CD14-positive monocyte (primary cell): ENCODE results near the gene GTF2H3. TPM values are rescaled to one million over a fixed set of nuclear protein-coding genes. Genes with fewer than 3 reads are reported as not detected.

ENCODE experiments used
- DNase-seq, 3 donors: peaks; one replicate each; pipeline ENCODE4 v3.0.0-alpha.2; 2011 to 2022
- H2AFZ ChIP-seq: 2 replicates; pipeline ENCODE4 v1.6.0; 2012; ENCODE audit warnings: mild to moderate bottlenecking, low read depth, low read length, inconsistent platforms; ENCODE audit not compliant: insufficient read depth, poor library complexity, severe bottlenecking
- H3K27ac ChIP-seq, 2 donors: 1 replicate in 1 of 2; 2 replicates in 1 of 2; pipeline ENCODE4 v1.5.1; 2012 to 2013; ENCODE audit warnings: low read length in 2 of 2, control low read depth in 1 of 2, inconsistent platforms in 1 of 2, low read depth in 1 of 2, mild to moderate bottlenecking in 1 of 2
- H3K27me3 ChIP-seq, 2 donors: one replicate each; pipeline versions ENCODE4 v1.6.0 to v1.6.1; 2011 to 2013; ENCODE audit warnings: low read length in 2 of 2; ENCODE audit not compliant: control insufficient read depth in 2 of 2, insufficient read depth in 2 of 2
- H3K36me3 ChIP-seq, 2 donors: replicated peaks in 1 of 2; 1 replicate in 1 of 2; 2 replicates in 1 of 2; pipeline versions ENCODE4 v1.5.1 to v1.6.1; 2012 to 2013; ENCODE audit warnings: low read length in 2 of 2, control low read depth in 1 of 2, inconsistent platforms in 1 of 2, mild to moderate bottlenecking in 1 of 2; ENCODE audit not compliant: insufficient read depth in 2 of 2, control insufficient read depth in 1 of 2
- H3K4me1 ChIP-seq, 2 donors: 1 replicate in 1 of 2; 2 replicates in 1 of 2; pipeline versions ENCODE4 v1.5.1 to v1.6.1; 2012 to 2013; ENCODE audit warnings: low read length in 2 of 2, control low read depth in 1 of 2, inconsistent platforms in 1 of 2, mild to moderate bottlenecking in 1 of 2, moderate library complexity in 1 of 2; ENCODE audit not compliant: insufficient read depth in 2 of 2, control insufficient read depth in 1 of 2
- H3K4me2 ChIP-seq: replicated peaks from 2 replicates; pipeline ENCODE3; 2012; ENCODE audit warnings: low read length, moderate library complexity, mild to moderate bottlenecking; ENCODE audit not compliant: poor library complexity, severe bottlenecking; ENCODE audit errors: extremely low read depth
- H3K4me3 ChIP-seq, 3 experiments: fragments of 200-600 bp in 1 of 3; sonication (generic) in 1 of 3; replicated peaks in 1 of 3; 1 replicate in 2 of 3; 2 replicates in 1 of 3; pipeline ENCODE4 v1.5.1; 2011 to 2013; ENCODE audit warnings: low read length in 3 of 3, mild to moderate bottlenecking in 3 of 3, control low read depth in 2 of 3, low read depth in 2 of 3, inconsistent platforms in 1 of 3, moderate library complexity in 1 of 3
- H3K79me2 ChIP-seq: 2 replicates; pipeline ENCODE4 v1.6.0; 2012; ENCODE audit warnings: mild to moderate bottlenecking, control low read depth, inconsistent platforms, low read length, moderate library complexity; ENCODE audit not compliant: insufficient read depth
- H3K9ac ChIP-seq: 2 replicates; pipeline ENCODE4 v1.6.0; 2017; ENCODE audit warnings: low read length, mild to moderate bottlenecking; ENCODE audit not compliant: insufficient read depth, poor library complexity, severe bottlenecking
- H3K9me3 ChIP-seq, 2 donors: replicated peaks in 1 of 2; 1 replicate in 1 of 2; 2 replicates in 1 of 2; pipeline versions ENCODE4 v1.5.1 to v1.6.1; 2012 to 2013; ENCODE audit warnings: low read length in 2 of 2, control low read depth in 1 of 2; ENCODE audit not compliant: control insufficient read depth in 1 of 2, insufficient read depth in 1 of 2
- H4K20me1 ChIP-seq: 2 replicates; pipeline ENCODE4 v1.6.0; 2012; ENCODE audit warnings: mild to moderate bottlenecking, low read length, control low read depth, moderate library complexity; ENCODE audit not compliant: insufficient read depth
- H3K27ac Mint-ChIP-seq, 7 donors: one replicate each; pipeline ENCODE4 v1.8.0; 2020; ENCODE audit warnings: mild to moderate bottlenecking in 7 of 7, mixed read lengths in 7 of 7, moderate library complexity in 6 of 7, inconsistent platforms in 2 of 7
- H3K27me3 Mint-ChIP-seq, 3 donors: one replicate each; pipeline ENCODE4 v1.8.0; 2021 to 2022; ENCODE audit warnings: low read depth in 3 of 3, mild to moderate bottlenecking in 3 of 3, mixed read lengths in 3 of 3, moderate library complexity in 3 of 3, inconsistent platforms in 1 of 3
- H3K36me3 Mint-ChIP-seq, 2 donors: one replicate each; pipeline ENCODE4 v1.8.0; 2020; ENCODE audit warnings: mixed read lengths in 2 of 2, inconsistent platforms in 1 of 2, mild to moderate bottlenecking in 1 of 2
- H3K4me1 Mint-ChIP-seq: one replicate; pipeline ENCODE4 v1.8.0; 2020; ENCODE audit warnings: mild to moderate bottlenecking, mixed read lengths
- H3K4me3 Mint-ChIP-seq, 2 donors: one replicate each; pipeline ENCODE4 v1.8.0; 2020; ENCODE audit warnings: mild to moderate bottlenecking in 2 of 2, mixed read lengths in 2 of 2, moderate library complexity in 1 of 2
- H3K9me3 Mint-ChIP-seq, 7 donors: one replicate each; pipeline ENCODE4 v1.8.0; 2020 to 2022; ENCODE audit warnings: mixed read lengths in 7 of 7, mild to moderate bottlenecking in 6 of 7, moderate library complexity in 6 of 7, inconsistent platforms in 2 of 7
- WGBS: methylation state at CpG from one replicate; pipeline ENCODE4 v1.1.5; 2013; ENCODE audit warnings: missing lambda C conversion rate; ENCODE audit not compliant: insufficient coverage; 5-methylcytosine and 5-hydroxymethylcytosine counted together
- intact Hi-C, 2 donors: fragments of 100-400 bp; cut with micrococcal nuclease; formaldehyde crosslinking; loops; one replicate each; pipeline versions ENCODE4 v1.15.0 to v1.15.1; 2023
- polyA plus RNA-seq, 3 donors: library from polyadenylated mRNA; depleted of rRNA in 1 of 3; unstranded in 2 of 3; stranded (reverse) in 1 of 3; fragments of 300-500 nt in 2 of 3; fragments of >200 nt in 1 of 3; fragmentation: Illumina TruSeq in 2 of 3; gene quantifications; 1 replicate in 2 of 3; 2 replicates in 1 of 3; pipeline ENCODE4 v1.2.3, GENCODE V29; 2012 to 2021
- TF ChIP-seq, protein P1 (sequence below): fragments of 200-600 bp; IDR thresholded peaks from one replicate; pipeline ENCODE4 v1.8.0; 2022; ENCODE audit warnings: antibody characterized with exemption, mild to moderate bottlenecking

The GTF2H3 gene
- polyA plus RNA-seq, 3 donors = 8.2 to 21.7 (median 12.3) TPM

DNA sequence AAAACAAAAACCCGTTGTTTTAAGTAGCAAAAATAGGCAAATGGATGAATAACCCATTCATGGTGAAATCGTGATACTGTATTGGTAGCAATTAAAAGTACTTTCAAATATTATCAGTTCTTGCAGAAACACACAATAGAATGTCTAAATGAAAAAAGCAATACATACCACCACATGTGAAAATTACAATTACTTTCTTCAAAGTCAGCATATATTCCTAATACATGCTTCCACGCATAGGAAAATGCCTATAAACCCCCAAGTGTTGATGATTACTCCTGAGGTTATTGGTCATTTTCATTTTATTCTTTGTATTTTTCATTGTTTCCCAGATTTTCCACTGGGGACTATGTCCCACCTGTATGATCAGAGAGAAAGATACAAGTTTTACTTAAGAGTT is 16.5 kb upstream of the GTF2H3 start:
- no peaks in the 10 kb centered on the region for H3K4me1 ChIP-seq
- H3K27me3 ChIP-seq = no peaks in the 10 kb centered on the region
- TF ChIP-seq, protein P1, sequence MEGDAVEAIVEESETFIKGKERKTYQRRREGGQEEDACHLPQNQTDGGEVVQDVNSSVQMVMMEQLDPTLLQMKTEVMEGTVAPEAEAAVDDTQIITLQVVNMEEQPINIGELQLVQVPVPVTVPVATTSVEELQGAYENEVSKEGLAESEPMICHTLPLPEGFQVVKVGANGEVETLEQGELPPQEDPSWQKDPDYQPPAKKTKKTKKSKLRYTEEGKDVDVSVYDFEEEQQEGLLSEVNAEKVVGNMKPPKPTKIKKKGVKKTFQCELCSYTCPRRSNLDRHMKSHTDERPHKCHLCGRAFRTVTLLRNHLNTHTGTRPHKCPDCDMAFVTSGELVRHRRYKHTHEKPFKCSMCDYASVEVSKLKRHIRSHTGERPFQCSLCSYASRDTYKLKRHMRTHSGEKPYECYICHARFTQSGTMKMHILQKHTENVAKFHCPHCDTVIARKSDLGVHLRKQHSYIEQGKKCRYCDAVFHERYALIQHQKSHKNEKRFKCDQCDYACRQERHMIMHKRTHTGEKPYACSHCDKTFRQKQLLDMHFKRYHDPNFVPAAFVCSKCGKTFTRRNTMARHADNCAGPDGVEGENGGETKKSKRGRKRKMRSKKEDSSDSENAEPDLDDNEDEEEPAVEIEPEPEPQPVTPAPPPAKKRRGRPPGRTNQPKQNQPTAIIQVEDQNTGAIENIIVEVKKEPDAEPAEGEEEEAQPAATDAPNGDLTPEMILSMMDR = no peak
- Mint-ChIP-seq H3K4me1 (no peaks in the 10 kb centered on the region), H3K27ac (no peak overlapping the region), H3K9me3 (no peaks in the 10 kb centered on the region), H3K36me3 (peaks cover 84 to 93% of the 10 kb centered on the region in 2 donors), H3K4me3 (no peak overlapping the region), H3K27me3 (peaks cover 0 to 1% (median 0%) of the 10 kb centered on the region in 3 donors)
- no peaks in the 10 kb centered on the region for H4K20me1 ChIP-seq
- intact Hi-C loops = no loop called here
- H3K36me3 ChIP-seq = peaks cover 79 to 99% of the 10 kb centered on the region in 2 donors
- H2AFZ ChIP-seq = no peak overlapping the region
- H3K79me2 ChIP-seq = no peaks in the 10 kb centered on the region
- no peak overlapping the region for H3K4me2 ChIP-seq
- H3K4me3 ChIP-seq = no peak overlapping the region
- no peak overlapping the region for H3K9ac ChIP-seq
- H3K27ac ChIP-seq = no peak overlapping the region
- DNase-seq = no peak
- no peaks in the 10 kb centered on the region for H3K9me3 ChIP-seq
- WGBS = no CpG with 5 or more reads among the region's 3 CpGs

DNA sequence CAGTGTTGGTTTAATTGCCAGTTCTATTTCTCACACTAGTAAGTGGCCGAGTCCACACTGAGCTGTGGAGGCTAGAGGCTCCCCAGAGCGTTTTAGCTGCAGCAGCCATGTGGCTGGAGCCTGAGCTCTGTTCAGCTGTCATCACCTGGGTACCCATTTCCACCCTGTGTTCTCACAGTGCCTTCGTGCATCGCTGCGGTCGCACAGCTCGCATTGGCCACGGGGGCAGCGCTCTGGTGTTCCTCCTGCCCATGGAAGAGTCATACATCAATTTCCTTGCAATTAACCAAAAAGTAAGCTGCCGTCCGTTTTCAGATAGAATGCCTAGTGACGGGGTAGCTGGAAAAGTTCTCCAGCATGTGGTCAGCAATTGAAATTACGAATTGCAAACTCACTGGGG is 16.0 kb upstream of the GTF2H3 start:
- DNase-seq = no peak
- Histone ChIP-seq H3K4me3 (no peak overlapping the region), H2AFZ (no peak overlapping the region), H3K79me2 (no peaks in the 10 kb centered on the region), H3K36me3 (peaks cover 79 to 99% of the 10 kb centered on the region in 2 donors), H3K9me3 (no peaks in the 10 kb centered on the region), H4K20me1 (no peaks in the 10 kb centered on the region), H3K27ac (no peak overlapping the region), H3K4me2 (no peak overlapping the region), H3K9ac (no peak overlapping the region), H3K27me3 (no peaks in the 10 kb centered on the region), H3K4me1 (no peaks in the 10 kb centered on the region)
- TF ChIP-seq, protein P1 = no peak
- Mint-ChIP-seq H3K9me3 (no peaks in the 10 kb centered on the region), H3K36me3 (peaks cover 84 to 93% of the 10 kb centered on the region in 2 donors), H3K4me1 (no peaks in the 10 kb centered on the region), H3K27ac (peak overlapping the region in 1 of 7 donors; percentile 23), H3K27me3 (peaks cover 0 to 1% (median 0%) of the 10 kb centered on the region in 3 donors), H3K4me3 (no peak overlapping the region)
- intact Hi-C loops = no loop called here
- WGBS = 96% methylated on average over 5 of the region's 13 CpGs
